Measurements from ENCODE around the gene OR51I1. TPM values are rescaled to one million over a fixed set of nuclear protein-coding genes. Genes with fewer than 3 reads are reported as not detected.

The OR51I1 gene, protein sequence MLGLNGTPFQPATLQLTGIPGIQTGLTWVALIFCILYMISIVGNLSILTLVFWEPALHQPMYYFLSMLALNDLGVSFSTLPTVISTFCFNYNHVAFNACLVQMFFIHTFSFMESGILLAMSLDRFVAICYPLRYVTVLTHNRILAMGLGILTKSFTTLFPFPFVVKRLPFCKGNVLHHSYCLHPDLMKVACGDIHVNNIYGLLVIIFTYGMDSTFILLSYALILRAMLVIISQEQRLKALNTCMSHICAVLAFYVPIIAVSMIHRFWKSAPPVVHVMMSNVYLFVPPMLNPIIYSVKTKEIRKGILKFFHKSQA
- not detected in 2 replicates for total RNA-seq

GRCh38 chr11:5441414-5441813 is at the start of gene OR51I1:
TSS of gene OR51I1 (minus strand) at chr11:5441514. CDS start at chr11:5441514, 0 bp downstream.

DNA sequence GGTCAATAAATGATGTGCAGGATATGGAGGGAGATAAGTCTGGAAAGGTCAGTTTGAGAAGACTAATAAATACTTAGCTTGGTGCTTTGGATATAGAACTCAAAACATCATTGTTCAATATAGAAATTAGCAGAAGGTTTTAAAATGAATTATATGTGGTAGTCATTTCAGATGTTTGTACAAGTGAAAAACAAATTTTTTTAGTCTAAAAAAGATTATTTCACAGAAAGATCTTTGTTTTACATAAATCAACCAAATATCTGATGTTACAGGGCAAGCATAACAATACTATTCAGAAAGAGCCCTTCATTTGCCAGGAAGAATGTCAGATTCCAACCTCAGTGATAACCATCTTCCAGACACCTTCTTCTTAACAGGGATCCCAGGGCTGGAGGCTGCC is 47.1 kb upstream of the OR51I1 start, which contains the start of gene OR52D1:
Gene OR52D1, plus strand, starts transcription at position 301 of the 400 bp plus-strand sequence. Its CDS starts 22 bp downstream, at position 323.

GRCh38 chr11:5449023-5449422 is 7.7 kb upstream of the OR51I1 start, which contains the start of gene OR51I2:
TSS of gene OR51I2 (plus strand) at chr11:5449323. CDS start at chr11:5453489, 4,166 bp downstream.

GRCh38 chr11:5421811-5422210 is 19.5 kb downstream of the OR51I1 start, which contains the start of gene OR51Q1:
TSS of gene OR51Q1 (plus strand) at chr11:5422111. CDS start at chr11:5422201, 90 bp downstream.

Other genes with a start within 250 kb of the OR51I1 start
- not detected in 2 replicates for gene OR51V1, start 240.8 kb downstream of the OR51I1 start, total RNA-seq
- not detected in 2 replicates for gene HBB, start 214.4 kb downstream of the OR51I1 start, total RNA-seq
- gene HBD, start 207.0 kb downstream of the OR51I1 start, total RNA-seq = not detected in 2 replicates
- gene HBG1, start 191.7 kb downstream of the OR51I1 start, total RNA-seq = not detected in 2 replicates
- 1.2 TPM in 1 of 2 replicates, not detected in the other for gene HBG2, start 186.7 kb downstream of the OR51I1 start, total RNA-seq
- not detected in 2 replicates for gene HBE1, start 171.6 kb downstream of the OR51I1 start, total RNA-seq
- not detected in 2 replicates for gene OR51B4, start 139.6 kb downstream of the OR51I1 start, total RNA-seq
- not detected in 2 replicates for gene OR51B2, start 117.2 kb downstream of the OR51I1 start, total RNA-seq
- gene OR51B5, start 98.0 kb downstream of the OR51I1 start, total RNA-seq = not detected in 2 replicates
- not detected in 2 replicates for gene OR51B6, start 90.0 kb downstream of the OR51I1 start, total RNA-seq
- not detected in 2 replicates for gene OR51M1, start 57.7 kb downstream of the OR51I1 start, total RNA-seq
- gene OR51Q1, start 19.4 kb downstream of the OR51I1 start, total RNA-seq = not detected in 2 replicates
- gene OR51I2, start 7.8 kb upstream of the OR51I1 start, total RNA-seq = not detected in 2 replicates
- not detected in 2 replicates for gene OR52D1, start 47.2 kb upstream of the OR51I1 start, total RNA-seq
- under 0.01 and 0.08 TPM in 2 replicates for gene UBQLN3, start 68.4 kb upstream of the OR51I1 start, total RNA-seq
- 0.13 and 0.40 TPM in 2 replicates for gene UBQLNL, start 75.2 kb upstream of the OR51I1 start, total RNA-seq
- gene OR52H1, start 107.0 kb upstream of the OR51I1 start, total RNA-seq = 0.16 TPM in 1 of 2 replicates, not detected in the other
- gene OR52B6, start 139.4 kb upstream of the OR51I1 start, total RNA-seq = not detected in 2 replicates
- gene TRIM6, start 155.1 kb upstream of the OR51I1 start, total RNA-seq = 2.6 and 5.6 TPM in 2 replicates
- gene TRIM34, start 183.5 kb upstream of the OR51I1 start, total RNA-seq = 8.0 and 10.4 TPM in 2 replicates
- gene TRIM5, start 243.6 kb upstream of the OR51I1 start, total RNA-seq = 28.4 and 30.4 TPM in 2 replicates
- 9.3 and 28.7 TPM in 2 replicates for gene TRIM22, start 248.3 kb upstream of the OR51I1 start, total RNA-seq